Hepatocyte (in vitro differentiated cells): ENCODE results near the gene KRTDAP.

ENCODE experiments used
- EZH2phosphoT487 ChIP-seq: fragments of 200-600 bp; sonication (generic); IDR thresholded peaks from one replicate; pipeline ENCODE4 v1.6.1; 2018; ENCODE audit warnings: antibody characterized with exemption, mild to moderate bottlenecking, low read depth, moderate library complexity; ENCODE audit not compliant: unreplicated experiment, severe bottlenecking
- TF ChIP-seq, protein P1 (sequence below): fragments of 200-600 bp; sonication (generic); IDR thresholded peaks from 2 replicates; pipeline ENCODE4 v1.5.1; 2016; ENCODE audit warnings: antibody characterized with exemption, mild to moderate bottlenecking; ENCODE audit not compliant: poor library complexity

DNA sequence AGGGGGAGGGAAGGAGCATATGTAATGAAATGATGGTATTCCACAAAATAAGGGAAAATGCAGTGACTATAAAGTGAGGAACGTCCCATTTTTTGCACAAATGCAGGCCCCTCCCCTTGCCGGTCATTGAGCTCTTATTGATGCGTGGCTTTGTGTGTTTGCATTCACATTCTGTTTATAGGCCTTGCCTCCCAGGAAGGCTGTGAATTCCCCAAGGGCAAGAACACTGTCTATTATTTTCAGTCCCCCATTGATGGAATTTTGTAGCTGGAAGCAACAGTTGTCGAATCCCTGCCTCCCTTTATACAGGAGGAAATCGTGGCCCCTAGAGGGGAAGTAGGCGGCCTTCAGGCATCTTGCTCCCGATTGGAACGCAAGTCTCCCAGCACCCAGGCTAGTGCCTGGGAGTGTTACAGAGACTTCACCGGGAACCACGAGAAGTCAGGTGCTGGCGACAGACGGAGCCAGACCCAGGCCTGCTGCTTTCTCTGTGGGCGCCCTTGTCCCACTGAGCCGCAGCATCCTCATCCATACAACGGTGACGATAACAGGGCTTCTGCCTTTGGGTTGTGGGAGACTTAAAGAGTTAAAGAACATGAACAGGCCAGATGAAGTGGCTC is 31.0 kb upstream of the KRTDAP start:
- TF ChIP-seq, protein P1, sequence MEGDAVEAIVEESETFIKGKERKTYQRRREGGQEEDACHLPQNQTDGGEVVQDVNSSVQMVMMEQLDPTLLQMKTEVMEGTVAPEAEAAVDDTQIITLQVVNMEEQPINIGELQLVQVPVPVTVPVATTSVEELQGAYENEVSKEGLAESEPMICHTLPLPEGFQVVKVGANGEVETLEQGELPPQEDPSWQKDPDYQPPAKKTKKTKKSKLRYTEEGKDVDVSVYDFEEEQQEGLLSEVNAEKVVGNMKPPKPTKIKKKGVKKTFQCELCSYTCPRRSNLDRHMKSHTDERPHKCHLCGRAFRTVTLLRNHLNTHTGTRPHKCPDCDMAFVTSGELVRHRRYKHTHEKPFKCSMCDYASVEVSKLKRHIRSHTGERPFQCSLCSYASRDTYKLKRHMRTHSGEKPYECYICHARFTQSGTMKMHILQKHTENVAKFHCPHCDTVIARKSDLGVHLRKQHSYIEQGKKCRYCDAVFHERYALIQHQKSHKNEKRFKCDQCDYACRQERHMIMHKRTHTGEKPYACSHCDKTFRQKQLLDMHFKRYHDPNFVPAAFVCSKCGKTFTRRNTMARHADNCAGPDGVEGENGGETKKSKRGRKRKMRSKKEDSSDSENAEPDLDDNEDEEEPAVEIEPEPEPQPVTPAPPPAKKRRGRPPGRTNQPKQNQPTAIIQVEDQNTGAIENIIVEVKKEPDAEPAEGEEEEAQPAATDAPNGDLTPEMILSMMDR = no peak
- TF ChIP-seq EZH2phosphoT487 = no peak
